Skin of body (tissue), 2 donors: Measurements from ENCODE around the gene TSPAN5. TPM values are rescaled to one million over a fixed set of nuclear protein-coding genes. Genes with fewer than 3 reads are reported as not detected.

Experiments
- DNase-seq: peaks from one replicate; lab custom pipeline; 2025; lab: John Stamatoyannopoulos, UW
- total RNA-seq: library from RNA; depleted of rRNA; stranded (reverse); fragments of >200 nt; gene quantifications from one replicate; pipeline ENCODE4 v1.2.3, GENCODE V29; 2014

TSPAN5 gene
- total RNA-seq, 1 donor from 2014 or later: 18.3 TPM

DNA sequence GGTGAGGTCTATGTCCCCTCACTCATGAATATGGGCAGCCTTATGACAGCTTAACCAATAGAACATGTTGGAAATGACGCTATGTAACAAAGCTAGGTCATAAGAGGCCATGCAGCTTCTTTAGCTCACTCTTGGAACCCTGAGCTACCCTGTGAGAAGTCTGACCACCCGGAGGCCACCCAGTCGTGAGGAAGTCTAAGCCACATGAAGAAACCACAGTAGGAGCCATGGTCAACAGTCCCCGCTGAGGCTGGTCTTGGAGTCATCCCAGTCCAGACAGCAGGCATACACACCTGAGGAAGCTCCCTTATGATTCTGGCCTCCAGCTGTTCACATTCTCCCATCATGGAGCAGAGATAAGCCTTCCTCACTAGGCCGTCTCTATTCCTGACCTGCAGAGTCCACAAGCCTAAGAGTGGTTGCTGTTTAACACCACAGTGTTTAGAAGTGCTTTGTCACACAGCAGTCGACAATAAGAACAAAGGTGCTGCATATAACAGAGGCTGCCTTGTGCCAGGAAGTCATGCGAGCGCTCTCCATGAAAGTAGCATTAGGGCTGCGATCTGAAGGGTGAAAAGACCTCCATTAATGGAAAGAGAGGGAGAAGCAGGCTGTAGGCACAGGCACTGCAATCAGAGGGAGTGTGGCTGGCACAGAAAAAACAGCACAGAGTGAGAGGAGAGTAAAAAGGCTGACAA is 38.2 kb downstream of the TSPAN5 start:
- no peak for DNase-seq

DNA sequence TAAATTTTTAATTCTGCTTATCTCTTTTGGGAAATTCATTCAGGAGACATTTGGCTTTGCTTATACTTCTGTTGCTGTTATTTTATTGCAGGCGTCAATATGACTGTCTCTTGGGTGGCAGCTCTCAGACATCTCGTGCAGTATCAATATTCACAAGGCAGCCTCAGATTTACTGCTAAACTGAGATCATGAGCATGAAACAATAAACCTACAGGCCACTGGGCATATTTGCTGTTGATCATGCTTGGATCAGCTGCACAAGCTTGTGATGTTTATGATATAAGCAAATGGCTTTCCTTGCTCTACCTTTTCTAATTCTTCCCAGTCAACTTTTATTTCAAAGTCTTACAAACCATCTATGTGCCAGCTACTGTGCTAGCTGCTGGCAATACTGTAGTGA is 39.2 kb downstream of the TSPAN5 start:
- DNase-seq: no peak

DNA sequence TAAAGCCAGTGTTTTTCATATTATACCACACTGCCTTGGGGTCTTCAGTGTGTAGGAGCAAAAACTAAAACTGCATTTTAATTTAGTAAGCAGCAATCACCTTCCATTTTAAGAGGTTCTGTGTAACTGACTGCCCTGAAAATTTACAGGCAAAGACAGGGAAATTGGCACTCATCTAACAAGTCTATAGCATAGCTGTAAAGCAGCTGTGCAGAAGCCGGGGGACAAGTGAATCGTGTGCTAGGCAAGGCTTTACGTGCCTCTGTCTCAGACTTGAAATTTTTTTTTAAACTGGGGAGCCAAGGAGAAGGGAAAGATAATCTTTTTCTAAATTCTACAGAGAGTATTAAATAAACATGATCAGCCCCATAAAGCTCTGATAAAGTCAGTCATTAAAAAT is 39.7 kb downstream of the TSPAN5 start:
- DNase-seq: no peak

- no peak for DNase-seq
Observed at GRCh38 chr4:98617358-98618047, 40.9 kb downstream of the TSPAN5 start.

- no peak for DNase-seq
Observed at GRCh38 chr4:98615991-98616390, 42.4 kb downstream of the TSPAN5 start.

- peak; percentile 24 for DNase-seq
Observed at GRCh38 chr4:98614662-98615061, 43.7 kb downstream of the TSPAN5 start.

DNA sequence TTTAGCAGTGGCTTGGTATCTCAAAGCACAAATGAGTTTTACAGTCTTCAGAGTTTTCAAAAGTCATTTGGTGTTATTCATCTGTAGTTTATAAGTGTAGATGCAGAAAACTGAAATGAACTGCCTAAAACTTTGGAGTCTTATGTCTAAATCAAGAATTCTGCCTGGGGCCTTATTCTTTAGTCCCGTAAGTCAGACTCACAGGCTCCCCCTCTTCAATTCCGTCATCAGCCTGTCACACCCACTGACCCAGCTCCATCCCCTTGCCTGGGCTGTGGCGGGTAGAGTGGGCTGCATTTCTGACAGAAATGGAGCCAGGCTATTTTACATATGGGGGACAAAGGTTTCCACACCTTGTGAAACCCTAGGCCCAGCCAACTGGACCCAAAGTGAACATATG is 44.3 kb downstream of the TSPAN5 start:
- no peak for DNase-seq

GRCh38 chr4:98613453-98614075 is 44.8 kb downstream of the TSPAN5 start:
- no peak for DNase-seq

GRCh38 chr4:98612318-98613250 is 45.8 kb downstream of the TSPAN5 start:
- DNase-seq: no peak

- no peak for DNase-seq
Observed at GRCh38 chr4:98611677-98612317, 46.6 kb downstream of the TSPAN5 start.

DNA sequence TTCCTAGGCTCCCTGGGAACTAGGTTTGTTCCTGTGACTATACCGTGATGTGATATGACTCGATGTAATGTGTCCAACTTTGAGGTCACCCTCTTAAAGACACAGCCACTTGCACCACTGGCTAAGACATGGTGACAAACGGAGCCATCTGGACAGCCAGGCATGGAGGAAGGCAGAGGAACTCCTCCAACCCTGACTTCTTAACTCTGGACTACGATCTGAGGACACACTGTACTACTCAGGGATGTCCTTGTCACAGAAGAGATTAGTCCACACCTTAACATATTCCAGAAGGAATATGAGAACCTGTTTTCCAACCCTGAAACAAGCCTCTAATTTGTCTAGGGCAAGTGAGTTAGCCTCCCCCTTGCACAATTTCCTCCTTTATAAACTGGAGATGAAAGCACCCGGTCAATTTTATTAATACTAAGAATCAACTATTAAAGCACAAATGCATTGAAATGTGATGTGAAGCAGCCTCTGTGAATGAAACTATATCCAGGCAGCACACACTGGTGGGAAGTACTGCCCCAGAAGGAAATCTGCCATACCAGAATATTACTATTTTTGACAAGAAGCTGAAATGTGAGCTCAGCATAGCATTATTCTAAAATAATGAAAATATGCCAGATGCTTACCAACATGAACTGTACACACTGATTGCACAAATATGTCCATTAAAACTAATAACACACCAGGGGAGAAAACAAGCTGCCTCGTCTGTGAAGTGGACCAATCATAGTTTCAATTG is 47.3 kb downstream of the TSPAN5 start:
- DNase-seq: no peak

- no peak for DNase-seq
Observed at GRCh38 chr4:98610431-98610830, 48.0 kb downstream of the TSPAN5 start.

- no peak for DNase-seq
Observed at GRCh38 chr4:98609934-98610333, 48.5 kb downstream of the TSPAN5 start.

GRCh38 chr4:98608356-98608755 is 50.1 kb downstream of the TSPAN5 start:
- no peak for DNase-seq

- no peak for DNase-seq
Observed at GRCh38 chr4:98606894-98607293, 51.5 kb downstream of the TSPAN5 start.

- DNase-seq: no peak
Observed at GRCh38 chr4:98605216-98605615, 53.2 kb downstream of the TSPAN5 start.

- no peak for DNase-seq
Observed at GRCh38 chr4:98604723-98605122, 53.7 kb downstream of the TSPAN5 start.

DNA sequence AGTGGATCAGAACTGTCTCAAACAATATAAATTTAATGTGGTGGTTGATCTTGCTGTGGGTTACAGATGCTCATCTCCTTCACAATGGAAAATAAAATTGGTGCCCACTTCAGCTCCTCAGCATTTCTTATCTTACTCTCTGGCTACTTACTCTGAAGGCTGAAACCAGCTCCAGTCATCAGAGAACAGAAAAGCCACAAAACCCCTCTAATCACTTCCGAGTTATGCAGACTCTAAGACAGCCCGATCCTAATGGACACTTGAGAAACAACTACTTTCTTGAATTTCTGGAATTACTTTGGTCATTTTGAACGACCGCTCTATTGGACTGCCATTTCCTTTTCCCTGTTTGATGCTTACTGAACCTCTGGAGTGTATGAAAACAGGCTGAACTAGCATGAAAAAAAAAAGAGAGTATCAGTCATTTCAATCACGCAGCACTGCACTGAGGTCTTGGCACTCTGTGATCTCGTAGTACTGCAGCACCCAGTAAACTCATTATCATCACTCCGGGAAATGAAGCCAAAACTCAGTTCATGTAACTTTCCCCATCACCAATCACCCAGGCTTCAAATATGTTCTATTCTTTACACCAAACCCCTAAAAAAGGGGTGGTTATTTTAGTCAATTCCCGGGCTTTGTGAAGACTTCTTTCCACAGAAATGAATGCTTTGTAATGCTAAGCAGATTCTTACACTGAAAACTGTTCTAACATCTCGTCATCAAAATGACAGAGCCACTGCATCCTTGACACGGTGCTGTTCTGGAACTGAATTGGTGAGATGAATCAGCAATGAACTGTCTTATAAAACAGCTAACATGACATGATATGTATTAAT is 54.5 kb downstream of the TSPAN5 start:
- DNase-seq: no peak

DNA sequence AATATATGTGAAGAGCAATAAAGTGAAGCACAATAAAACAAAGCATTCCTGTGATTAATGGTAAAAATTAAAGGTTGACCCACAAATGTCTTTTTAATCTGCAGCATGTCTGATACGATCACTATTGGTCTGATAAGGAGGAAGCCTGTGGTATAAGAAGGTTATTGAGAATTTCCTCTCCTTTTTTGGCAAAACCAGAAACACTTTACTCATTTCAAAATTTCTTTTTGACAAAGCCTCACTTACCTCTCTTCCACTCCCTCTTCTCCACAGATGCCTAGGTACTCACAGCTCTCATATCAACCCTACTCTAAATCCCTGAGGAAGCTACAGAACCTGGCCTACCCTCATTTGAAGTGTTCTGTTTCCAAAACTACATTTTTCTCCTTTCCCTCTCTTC is 56.1 kb downstream of the TSPAN5 start:
- DNase-seq: no peak
